Natural killer cell treated with Interleukin-12 subunit alpha and Interleukin-12 subunit beta and Interleukin-15 and Interleukin-18, amount 100 ng/mL, for 72 hours (primary cell): ENCODE data around the gene AVPI1. TPM values are rescaled to one million over a fixed set of nuclear protein-coding genes. Genes with fewer than 3 reads are reported as not detected.
A peak's percentile ranks its signal among the peaks of the same experiment; 100 is the strongest.

Experiments used
- ATAC-seq, 2 donors: fragments of 150-1000 bp; cut with Tn5 transposase in 1 of 2; sonication (Bioruptor Pico), chemical (Tn5 transposase) in 1 of 2; 2 replicates each; pipeline ENCODE4 v1.10.0; 2021
- DNase-seq: peaks from one replicate; pipeline ENCODE4 v3.0.0; 2022; ENCODE audit warnings: low spot score
- H3K27ac Mint-ChIP-seq, 2 donors: 1 replicate in 1 of 2; 2 replicates in 1 of 2; pipeline ENCODE4 v1.8.0; 2022; ENCODE audit warnings: mixed read lengths in 2 of 2, mild to moderate bottlenecking in 1 of 2, moderate library complexity in 1 of 2
- H3K27me3 Mint-ChIP-seq, 2 donors: 1 replicate in 1 of 2; 2 replicates in 1 of 2; pipeline ENCODE4 v1.8.0; 2022; ENCODE audit warnings: mixed read lengths in 2 of 2
- H3K36me3 Mint-ChIP-seq: one replicate; pipeline ENCODE4 v1.8.0; 2022; ENCODE audit warnings: mixed read lengths
- H3K4me1 Mint-ChIP-seq, 2 donors: 1 replicate in 1 of 2; 2 replicates in 1 of 2; pipeline ENCODE4 v1.8.0; 2022; ENCODE audit warnings: low read depth in 2 of 2, mixed read lengths in 2 of 2, mild to moderate bottlenecking in 1 of 2
- H3K4me3 Mint-ChIP-seq: one replicate; pipeline ENCODE4 v1.8.0; 2022; ENCODE audit warnings: mixed read lengths
- H3K9me3 Mint-ChIP-seq: 2 replicates; pipeline ENCODE4 v1.8.0; 2022; ENCODE audit warnings: mixed read lengths
- total RNA-seq, 2 donors: library from RNA; stranded (reverse); gene quantifications; one replicate each; pipeline ENCODE4 v1.2.3, GENCODE V29; 2022

The AVPI1 gene
- total RNA-seq, 2 donors from 2014 or later, result 0.45 to 0.89 TPM

GRCh38 chr10:97718659-97719142 is 31.7 kb upstream of the AVPI1 start:
- H3K27me3 Mint-ChIP-seq, result peaks cover 20 to 28% of the 10 kb centered on the region in 2 donors
- no peak overlapping the region for H3K4me3 Mint-ChIP-seq
- no peaks in the 10 kb centered on the region for H3K36me3 Mint-ChIP-seq
- ATAC-seq, result no peak
- H3K9me3 Mint-ChIP-seq, result no peaks in the 10 kb centered on the region
- DNase-seq, result no peak
- H3K4me1 Mint-ChIP-seq, result peaks cover 3 to 5% of the 10 kb centered on the region in 2 donors
- H3K27ac Mint-ChIP-seq, result no peak overlapping the region

- no peak overlapping the region for H3K4me3 Mint-ChIP-seq
Observed at GRCh38 chr10:97718178-97718577, 31.1 kb upstream of the AVPI1 start.

GRCh38 chr10:97717627-97718026 is 30.6 kb upstream of the AVPI1 start:
- Mint-ChIP-seq H3K36me3 (no peaks in the 10 kb centered on the region), H3K27me3 (peaks cover 25 to 35% of the 10 kb centered on the region in 2 donors), H3K4me1 (peaks cover 9 to 10% of the 10 kb centered on the region in 2 donors), H3K9me3 (no peaks in the 10 kb centered on the region), H3K27ac (no peak overlapping the region), H3K4me3 (no peak overlapping the region)
- ATAC-seq (no peak), DNase-seq (no peak)

More at GRCh38 chr10:97718178-97718577, 31.1 kb upstream of the AVPI1 start:
- no peak for ATAC-seq
- peaks cover 3 to 5% of the 10 kb centered on the region in 2 donors for H3K4me1 Mint-ChIP-seq
- no peak overlapping the region for H3K27ac Mint-ChIP-seq
- DNase-seq, result no peak
- H3K9me3 Mint-ChIP-seq, result no peaks in the 10 kb centered on the region
- H3K36me3 Mint-ChIP-seq, result no peaks in the 10 kb centered on the region
- H3K27me3 Mint-ChIP-seq, result peaks cover 20 to 29% of the 10 kb centered on the region in 2 donors

- DNase-seq, result peak; percentile 56
- Mint-ChIP-seq H3K36me3 (no peaks in the 10 kb centered on the region), H3K4me1 (peaks cover 12 to 15% of the 10 kb centered on the region in 2 donors), H3K9me3 (no peaks in the 10 kb centered on the region), H3K27me3 (peaks cover 27 to 45% of the 10 kb centered on the region in 2 donors), H3K27ac (no peak overlapping the region), H3K4me3 (peak overlapping the region; percentile 36)
- ATAC-seq, result no peak
Observed at GRCh38 chr10:97715259-97715874, 28.3 kb upstream of the AVPI1 start.

GRCh38 chr10:97714401-97715258 is 27.6 kb upstream of the AVPI1 start:
- Mint-ChIP-seq H3K27ac (no peak overlapping the region), H3K4me1 (peaks cover 12 to 15% of the 10 kb centered on the region in 2 donors), H3K4me3 (peak overlapping the region; percentile 85), H3K9me3 (no peaks in the 10 kb centered on the region), H3K27me3 (peaks cover 30 to 47% of the 10 kb centered on the region in 2 donors), H3K36me3 (no peaks in the 10 kb centered on the region)
- ATAC-seq (peak; percentile 4 to 53), DNase-seq (peak; percentile 60)

- Mint-ChIP-seq H3K27ac (no peak overlapping the region), H3K9me3 (no peaks in the 10 kb centered on the region), H3K27me3 (peaks cover 32 to 50% of the 10 kb centered on the region in 2 donors), H3K4me1 (peaks cover 12 to 15% of the 10 kb centered on the region in 2 donors), H3K4me3 (peak overlapping the region; percentile 85), H3K36me3 (no peaks in the 10 kb centered on the region)
- ATAC-seq, result peak; percentile 76 to 86
- DNase-seq, result peak; percentile 59
Observed at GRCh38 chr10:97713826-97714400, 26.9 kb upstream of the AVPI1 start.

- no peaks in the 10 kb centered on the region for H3K9me3 Mint-ChIP-seq
- H3K27me3 Mint-ChIP-seq, result peaks cover 32 to 48% of the 10 kb centered on the region in 2 donors
- H3K27ac Mint-ChIP-seq, result no peak within 1 kb of the TSS
- peaks cover 12 to 15% of the 10 kb centered on the region in 2 donors for H3K4me1 Mint-ChIP-seq
- no peaks in the 10 kb centered on the region for H3K36me3 Mint-ChIP-seq
- ATAC-seq (no peak), DNase-seq (peak; percentile 39)
- H3K4me3 Mint-ChIP-seq, result peak within 1 kb of the TSS; percentile 85
Observed at GRCh38 chr10:97713339-97713825, 26.3 kb upstream of the AVPI1 start, which contains the start of gene MARVELD1. TSS of gene MARVELD1 (plus strand) at chr10:97713730. CDS start at chr10:97713877, 147 bp downstream.

GRCh38 chr10:97711640-97712572 is 24.9 kb upstream of the AVPI1 start:
- H3K27ac Mint-ChIP-seq, result no peak overlapping the region
- peaks cover 12 to 15% of the 10 kb centered on the region in 2 donors for H3K4me1 Mint-ChIP-seq
- peak overlapping the region; percentile 71 for H3K4me3 Mint-ChIP-seq
- H3K27me3 Mint-ChIP-seq, result peaks cover 29 to 41% of the 10 kb centered on the region in 2 donors
- DNase-seq, result peak; percentile 44
- no peaks in the 10 kb centered on the region for H3K9me3 Mint-ChIP-seq
- H3K36me3 Mint-ChIP-seq, result no peaks in the 10 kb centered on the region
- ATAC-seq, result no peak

GRCh38 chr10:97708976-97709946 is 22.2 kb upstream of the AVPI1 start:
- Mint-ChIP-seq H3K4me3 (no peak overlapping the region), H3K27me3 (peaks cover 23 to 27% of the 10 kb centered on the region in 2 donors), H3K27ac (peak overlapping the region in 1 of 2 donors; percentile 36), H3K4me1 (peaks cover 12 to 15% of the 10 kb centered on the region in 2 donors), H3K9me3 (no peaks in the 10 kb centered on the region), H3K36me3 (no peaks in the 10 kb centered on the region)
- DNase-seq, result peak; percentile 67
- ATAC-seq, result no peak

- no peaks in the 10 kb centered on the region for H3K36me3 Mint-ChIP-seq
- no peak overlapping the region for H3K4me3 Mint-ChIP-seq
- peaks cover 25 to 35% of the 10 kb centered on the region in 2 donors for H3K27me3 Mint-ChIP-seq
- H3K4me1 Mint-ChIP-seq, result peaks cover 9 to 10% of the 10 kb centered on the region in 2 donors
- no peak for ATAC-seq
- H3K9me3 Mint-ChIP-seq, result no peaks in the 10 kb centered on the region
- H3K27ac Mint-ChIP-seq, result no peak overlapping the region
- DNase-seq, result peak; percentile 20
Observed at GRCh38 chr10:97708167-97708566, 21.1 kb upstream of the AVPI1 start.

- Mint-ChIP-seq H3K27me3 (peaks cover 20 to 27% of the 10 kb centered on the region in 2 donors), H3K9me3 (no peaks in the 10 kb centered on the region), H3K27ac (no peak overlapping the region), H3K36me3 (no peaks in the 10 kb centered on the region), H3K4me3 (no peak overlapping the region), H3K4me1 (peaks cover 4 to 5% of the 10 kb centered on the region in 2 donors)
- ATAC-seq, result peak in 1 of 2 donors; percentile 36
- peak; percentile 44 for DNase-seq
Observed at GRCh38 chr10:97707134-97707861, 20.3 kb upstream of the AVPI1 start.
